BJ (cell line): ENCODE measurements around the gene MRPL27. TPM values are rescaled to one million over a fixed set of nuclear protein-coding genes. Genes with fewer than 3 reads are reported as not detected.
A peak's percentile ranks its signal among the peaks of the same experiment; 100 is the strongest.

Source experiments
- CTCF ChIA-PET: fragments of 350-600 bp; formaldehyde crosslinking; extraction: SDS; loops from one replicate; lab custom pipeline; 2021; ENCODE audit warnings: antibody characterized with exemption, inconsistent platforms; lab: Yijun Ruan, JAX
- POLR2A ChIA-PET: fragments of 300-600 bp; sonication (Branson Sonifier 250); formaldehyde crosslinking; extraction: SDS; loops from one replicate; lab custom pipeline; 2021; ENCODE audit warnings: antibody characterized with exemption; lab: Charles Lee
- DNase-seq: peaks from one replicate; pipeline ENCODE4 v3.0.0-alpha.2; 2011; ENCODE audit warnings: low read depth
- H3K27me3 ChIP-seq: 2 replicates; pipeline ENCODE4 v1.6.0; 2011; ENCODE audit warnings: low read length; ENCODE audit not compliant: control insufficient read depth, insufficient read depth
- H3K36me3 ChIP-seq: 2 replicates; pipeline ENCODE4 v1.5.1; 2011; ENCODE audit warnings: low read length; ENCODE audit not compliant: control insufficient read depth, insufficient read depth
- H3K4me3 ChIP-seq: 2 replicates; pipeline ENCODE4 v1.5.1; 2011; ENCODE audit warnings: low read depth, mild to moderate bottlenecking, control low read depth, low read length
- CTCF ChIP-seq: IDR thresholded peaks from 2 replicates; pipeline ENCODE4 v1.5.1; 2011; ENCODE audit warnings: low read depth, mild to moderate bottlenecking, control low read depth, inconsistent platforms, low read length, moderate library complexity; ENCODE audit not compliant: insufficient read depth
- polyA plus RNA-seq: library from polyadenylated mRNA; depleted of rRNA; stranded (reverse); fragments of >200 nt; gene quantifications from 2 replicates; pipeline ENCODE4 v1.2.3, GENCODE V29; 2011

The MRPL27 gene
- polyA plus RNA-seq, 1 experiment: 142 TPM

GRCh38 chr17:50379351-50380132 lies 6.6 kb upstream of the MRPL27 start:
- Histone ChIP-seq H3K36me3 (peaks cover 16% of the 10 kb centered on the region), H3K4me3 (no peak overlapping the region), H3K27me3 (no peaks in the 10 kb centered on the region)
- POLR2A ChIA-PET: no interaction called here
- DNase-seq: no peak
- no peak for TF ChIP-seq CTCF
- CTCF ChIA-PET: interaction anchor here (1.5 to 1.9 kb wide), 2 partner anchors 14 to 17 kb away, joined by 5 to 6 read pairs; partner anchors contain the start of gene LRRC59

DNA sequence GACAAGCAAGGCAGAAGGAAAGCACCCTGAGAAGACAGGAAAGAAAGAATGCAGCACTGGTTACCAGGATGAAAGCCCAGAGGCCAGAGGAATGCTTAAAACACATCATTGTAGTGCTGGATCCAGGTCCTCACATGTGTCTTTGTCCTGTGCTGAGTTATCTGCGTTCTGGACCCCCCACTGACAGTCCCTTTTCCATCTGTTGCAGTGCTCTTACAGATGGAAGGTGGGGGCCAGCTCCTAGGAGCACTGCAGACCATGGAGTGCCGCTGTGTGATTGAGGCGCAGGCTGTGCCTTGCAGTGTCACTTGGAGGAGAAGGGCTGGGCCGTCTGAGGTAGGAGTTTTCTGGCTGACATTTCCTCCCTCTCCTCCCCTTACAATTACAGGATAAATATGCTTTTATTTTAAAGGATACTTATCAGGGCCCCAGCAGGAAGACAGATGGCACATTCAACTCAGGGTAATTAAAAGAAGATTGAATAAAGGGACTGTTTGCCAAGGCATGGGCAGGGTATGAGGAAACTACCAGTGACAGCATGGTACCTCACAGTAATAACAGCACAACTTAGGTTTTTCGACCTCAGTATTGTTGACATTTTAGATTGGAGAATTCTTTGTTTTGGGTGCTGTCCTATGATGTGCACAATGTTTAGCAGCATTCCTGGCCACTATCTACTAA lies 3.0 kb upstream of the MRPL27 start:
- ChIA-PET CTCF (interaction anchor here (0.6 to 1.7 kb wide), 3 partner anchors 21 to 103 kb away, joined by 3 to 6 read pairs (median 3); partner anchors contain the start of gene LRRC59), POLR2A (no interaction called here)
- no peak for DNase-seq
- peaks cover 4% of the 10 kb centered on the region for H3K36me3 ChIP-seq
- H3K27me3 ChIP-seq: no peaks in the 10 kb centered on the region
- H3K4me3 ChIP-seq: no peak overlapping the region
- no peak for TF ChIP-seq CTCF

GRCh38 chr17:50373705-50374104 lies 721 bp upstream of the MRPL27 start:
- no peak overlapping the region for H3K4me3 ChIP-seq
- DNase-seq: no peak
- ChIA-PET CTCF (interaction anchor here (1.0 kb wide), 1 partner anchor 24 kb away, joined by 4 read pairs; the partner anchor contains the start of gene LRRC59), POLR2A (no interaction called here)
- H3K36me3 ChIP-seq: peaks cover 7% of the 10 kb centered on the region
- TF ChIP-seq CTCF: no peak
- no peaks in the 10 kb centered on the region for H3K27me3 ChIP-seq

DNA sequence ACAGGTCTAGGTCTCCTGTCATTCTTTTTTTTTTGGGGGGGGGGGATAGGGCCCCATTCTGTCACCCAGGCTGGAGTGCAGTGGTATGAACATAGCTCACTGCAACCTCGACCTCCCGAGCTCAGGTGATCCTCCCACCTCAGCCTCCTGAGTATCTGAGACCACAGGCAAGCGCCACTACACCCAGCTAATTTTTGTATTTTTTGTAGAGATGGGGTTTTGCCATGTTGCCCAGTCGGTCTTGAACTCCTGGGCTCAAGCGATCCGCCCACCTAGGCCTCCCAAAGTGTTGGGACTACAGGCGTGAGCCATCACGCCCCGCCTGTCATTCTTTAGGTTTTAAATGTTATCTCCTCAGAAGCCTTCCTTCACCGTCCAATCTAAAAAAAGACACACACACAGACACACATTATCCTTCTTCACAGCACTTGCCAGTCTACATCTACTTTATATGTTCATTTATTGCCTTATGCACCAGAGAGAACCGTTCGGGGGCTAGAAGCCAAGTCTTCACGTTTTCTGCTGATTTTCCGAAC lies 694 bp downstream of the MRPL27 start:
- H3K4me3 ChIP-seq: peak overlapping the region; percentile 54
- H3K36me3 ChIP-seq: peaks cover 18% of the 10 kb centered on the region
- ChIA-PET CTCF (interaction anchor here (0.8 to 2.1 kb wide), 3 partner anchors 10 to 18 kb away, joined by 3 to 13 read pairs (median 3); no protein-coding TSS in a partner anchor), POLR2A (no interaction called here)
- TF ChIP-seq CTCF: no peak
- no peak for DNase-seq
- H3K27me3 ChIP-seq: no peaks in the 10 kb centered on the region

- no peak for DNase-seq
- no peak for TF ChIP-seq CTCF
- ChIA-PET CTCF (interaction anchor here (0.8 to 2.1 kb wide), 3 partner anchors 9 to 19 kb away, joined by 3 to 13 read pairs (median 3); no protein-coding TSS in a partner anchor), POLR2A (no interaction called here)
- Histone ChIP-seq H3K27me3 (no peaks in the 10 kb centered on the region), H3K4me3 (no peak overlapping the region), H3K36me3 (peaks cover 21% of the 10 kb centered on the region)
These were observed 1.5 kb downstream of the MRPL27 start for GRCh38 chr17:50371526-50371925.
